GM20000 (cell line): ENCODE measurements around the gene STRAP.

ENCODE experiments used
- DNase-seq: peaks from one replicate; pipeline ENCODE4 v3.0.0; 2012; ENCODE audit warnings: low spot score
- TF ChIP-seq, protein P1 (sequence below): IDR thresholded peaks from 2 replicates; pipeline ENCODE4 v1.5.1; 2012; ENCODE audit warnings: mild to moderate bottlenecking, control low read depth; ENCODE audit errors: extremely low read depth, missing control alignments

Gene STRAP

DNA sequence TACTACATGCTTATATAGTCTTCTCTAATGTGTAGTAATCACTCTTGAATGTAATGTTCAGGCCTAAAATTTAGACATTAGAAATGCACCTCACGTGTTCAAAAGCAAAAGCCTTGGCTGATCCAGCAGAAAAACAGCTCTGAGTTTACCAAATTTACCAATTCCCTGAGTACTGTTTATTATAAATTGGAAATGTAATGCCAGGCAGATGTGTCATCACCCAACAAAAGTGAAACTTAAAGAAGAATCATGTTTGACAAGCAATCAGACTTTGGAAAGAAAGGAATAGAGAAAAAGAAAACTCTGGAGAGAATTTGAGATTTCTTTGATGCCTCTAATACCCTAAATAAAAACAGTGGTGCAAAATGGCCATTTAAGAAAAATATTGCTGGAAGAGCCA lies 26.5 kb upstream of the STRAP start:
- no peak for DNase-seq
- TF ChIP-seq, protein P1, sequence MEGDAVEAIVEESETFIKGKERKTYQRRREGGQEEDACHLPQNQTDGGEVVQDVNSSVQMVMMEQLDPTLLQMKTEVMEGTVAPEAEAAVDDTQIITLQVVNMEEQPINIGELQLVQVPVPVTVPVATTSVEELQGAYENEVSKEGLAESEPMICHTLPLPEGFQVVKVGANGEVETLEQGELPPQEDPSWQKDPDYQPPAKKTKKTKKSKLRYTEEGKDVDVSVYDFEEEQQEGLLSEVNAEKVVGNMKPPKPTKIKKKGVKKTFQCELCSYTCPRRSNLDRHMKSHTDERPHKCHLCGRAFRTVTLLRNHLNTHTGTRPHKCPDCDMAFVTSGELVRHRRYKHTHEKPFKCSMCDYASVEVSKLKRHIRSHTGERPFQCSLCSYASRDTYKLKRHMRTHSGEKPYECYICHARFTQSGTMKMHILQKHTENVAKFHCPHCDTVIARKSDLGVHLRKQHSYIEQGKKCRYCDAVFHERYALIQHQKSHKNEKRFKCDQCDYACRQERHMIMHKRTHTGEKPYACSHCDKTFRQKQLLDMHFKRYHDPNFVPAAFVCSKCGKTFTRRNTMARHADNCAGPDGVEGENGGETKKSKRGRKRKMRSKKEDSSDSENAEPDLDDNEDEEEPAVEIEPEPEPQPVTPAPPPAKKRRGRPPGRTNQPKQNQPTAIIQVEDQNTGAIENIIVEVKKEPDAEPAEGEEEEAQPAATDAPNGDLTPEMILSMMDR: no peak

- DNase-seq: peak; percentile 43
Observed at GRCh38 chr12:15856097-15856982, 25.8 kb upstream of the STRAP start.

DNA sequence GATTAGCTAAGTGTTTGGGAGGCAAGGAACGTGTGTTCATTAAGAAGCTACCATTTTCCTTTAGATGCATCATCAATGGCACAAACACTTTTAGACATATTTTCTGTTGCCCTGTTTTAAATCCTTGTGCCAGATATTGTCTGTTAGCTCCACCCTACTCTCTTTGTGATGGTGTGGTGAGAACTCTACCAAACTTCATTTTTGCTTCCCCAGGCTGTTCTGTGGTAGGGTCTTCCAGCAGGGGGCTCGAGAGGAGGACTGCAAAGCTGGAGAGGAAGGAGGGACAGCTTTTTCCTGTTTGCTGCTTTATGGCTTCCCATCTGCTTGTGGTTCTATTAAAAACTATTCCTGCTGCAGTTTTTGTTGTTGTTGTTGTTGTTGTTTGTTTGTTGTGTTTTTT lies 23.8 kb upstream of the STRAP start:
- TF ChIP-seq, protein P1: no peak
- DNase-seq: no peak

More at GRCh38 chr12:15856097-15856982, 25.8 kb upstream of the STRAP start:
- TF ChIP-seq, protein P1: peak; percentile 40

GRCh38 chr12:15859116-15859515 lies 23.1 kb upstream of the STRAP start:
- DNase-seq: no peak
- TF ChIP-seq, protein P1: no peak

- TF ChIP-seq, protein P1: no peak
- DNase-seq: no peak
Observed at GRCh38 chr12:15861404-15861803, 20.8 kb upstream of the STRAP start.

DNA sequence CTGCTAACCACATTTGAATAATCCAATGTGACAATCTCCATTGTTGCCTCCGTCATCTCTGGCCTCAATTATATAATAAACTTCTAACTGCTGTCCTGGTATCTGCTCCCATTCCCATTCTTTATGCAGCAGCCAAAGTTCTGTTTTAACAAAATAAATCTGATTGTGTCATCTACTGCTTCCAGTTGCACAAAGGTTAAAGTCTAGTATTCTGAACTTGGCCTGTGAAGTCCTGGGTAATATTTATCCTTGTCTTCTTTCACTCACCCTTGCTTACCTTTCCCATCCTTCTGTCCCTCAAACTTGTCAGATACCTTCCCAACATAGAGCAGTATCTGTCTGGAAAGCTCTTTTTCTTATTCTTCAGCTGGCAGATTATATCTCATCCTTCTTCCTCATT lies 19.3 kb upstream of the STRAP start:
- TF ChIP-seq, protein P1: no peak

DNA sequence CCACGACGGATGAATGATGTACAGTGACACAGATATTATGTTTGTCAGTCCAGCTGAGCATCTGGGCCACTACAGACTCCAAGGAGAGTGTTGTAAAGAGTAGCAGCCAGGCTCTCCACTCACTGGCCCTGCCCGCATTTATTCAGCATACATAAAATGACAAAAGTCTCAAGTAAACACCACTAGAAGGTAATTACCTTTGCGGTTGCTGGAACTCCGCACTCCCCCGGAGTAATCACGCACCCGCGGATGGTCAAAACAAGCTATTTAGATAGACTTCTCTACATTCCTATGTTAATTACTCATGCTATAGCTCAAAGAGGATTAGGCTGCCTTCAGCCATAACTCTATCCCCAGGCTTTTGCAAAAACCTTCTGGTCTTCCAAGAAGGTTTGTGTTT lies 18.8 kb upstream of the STRAP start:
- DNase-seq: no peak
- TF ChIP-seq, protein P1: no peak

More for the DNA sequence above, 19.3 kb upstream of the STRAP start:
- no peak for DNase-seq
